T-helper 2 cell treated with Interferon-gamma antibody and Interleukin-4, amounts not matched to agents 5 μg/mL and 100 μg/mL, for 36 hours (primary cell): ENCODE measurements around the gene GRM6.

ENCODE experiments used
- DNase-seq: peaks from one replicate; pipeline ENCODE4 v3.0.0; 2021; ENCODE audit warnings: low spot score
- H3K27ac Mint-ChIP-seq: one replicate; pipeline ENCODE4 v1.8.0; 2021; ENCODE audit warnings: mild to moderate bottlenecking, mixed read lengths
- H3K27me3 Mint-ChIP-seq: one replicate; pipeline ENCODE4 v1.8.0; 2021; ENCODE audit warnings: low read depth, mixed read lengths
- H3K36me3 Mint-ChIP-seq: one replicate; pipeline ENCODE4 v1.8.0; 2021; ENCODE audit warnings: low read depth, mixed read lengths
- H3K4me1 Mint-ChIP-seq: one replicate; pipeline ENCODE4 v1.8.0; 2021; ENCODE audit warnings: low read depth, mixed read lengths
- H3K4me3 Mint-ChIP-seq: one replicate; pipeline ENCODE4 v1.8.0; 2022; ENCODE audit warnings: mild to moderate bottlenecking, moderate library complexity, mixed read lengths
- H3K9me3 Mint-ChIP-seq: one replicate; pipeline ENCODE4 v1.8.0; 2021; ENCODE audit warnings: mixed read lengths

The GRM6 gene

GRCh38 chr5:178994580-178995340 lies at the start of gene GRM6:
Gene GRM6 (minus strand): TSS chr5:178995320. CDS start chr5:178994944, 376 bp downstream.
- Mint-ChIP-seq H3K27ac (peak within 1 kb of the TSS; percentile 68), H3K27me3 (peaks cover 22% of the 10 kb centered on the region), H3K4me3 (no peak within 1 kb of the TSS), H3K4me1 (no peaks in the 10 kb centered on the region), H3K36me3 (peaks cover 6% of the 10 kb centered on the region), H3K9me3 (peaks cover 15% of the 10 kb centered on the region)
- DNase-seq, result no peak

DNA sequence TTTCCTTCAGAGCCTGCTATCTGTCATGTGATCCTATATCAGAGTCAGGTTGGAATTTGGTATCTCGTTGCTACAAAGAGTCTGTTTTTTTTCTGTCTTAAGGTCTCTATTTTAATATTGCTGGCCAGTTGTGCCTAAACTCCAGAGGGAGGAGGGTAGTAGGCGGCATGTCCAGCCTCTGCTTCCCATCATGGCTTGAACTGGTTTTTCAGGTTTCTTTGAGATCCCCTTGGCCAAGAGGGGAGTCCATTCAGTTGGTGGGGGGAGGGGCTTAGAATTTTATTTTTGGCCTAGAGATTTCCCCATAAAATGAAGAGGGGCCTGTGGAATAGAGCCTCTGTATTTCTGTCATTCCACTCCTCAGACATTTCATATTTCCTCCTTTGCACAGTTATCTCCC lies 49.6 kb upstream of the GRM6 start:
- no peak for DNase-seq
- Mint-ChIP-seq H3K4me1 (no peaks in the 10 kb centered on the region), H3K4me3 (no peak overlapping the region), H3K9me3 (peaks cover 76% of the 10 kb centered on the region), H3K27me3 (no peaks in the 10 kb centered on the region), H3K36me3 (no peaks in the 10 kb centered on the region), H3K27ac (no peak overlapping the region)

DNA sequence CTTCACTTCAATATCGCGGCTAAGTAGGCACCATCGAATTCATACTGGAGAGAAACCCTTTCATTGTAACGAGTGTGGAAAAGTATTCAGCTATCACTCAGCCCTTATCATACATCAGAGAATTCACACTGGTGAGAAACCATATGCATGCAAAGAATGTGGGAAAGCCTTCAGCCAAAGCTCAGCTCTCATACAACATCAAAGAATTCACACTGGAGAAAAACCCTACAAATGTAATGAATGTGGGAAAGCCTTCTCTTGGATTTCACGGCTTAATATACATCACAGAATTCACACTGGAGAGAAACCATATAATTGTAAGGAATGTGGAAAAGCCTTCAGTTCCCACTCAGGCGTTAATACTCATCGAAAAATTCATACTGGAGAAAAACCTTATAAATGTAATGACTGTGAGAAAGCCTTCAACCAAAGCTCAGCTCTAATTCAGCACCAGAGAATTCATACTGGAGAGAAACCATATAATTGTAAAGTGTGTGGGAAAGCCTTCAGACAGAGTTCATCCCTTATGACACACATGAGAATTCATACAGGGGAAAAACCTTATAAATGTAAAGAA lies 38.0 kb upstream of the GRM6 start:
- Mint-ChIP-seq H3K4me3 (no peak overlapping the region), H3K9me3 (peaks cover 93% of the 10 kb centered on the region), H3K36me3 (peaks cover 46% of the 10 kb centered on the region), H3K27ac (no peak overlapping the region), H3K4me1 (no peaks in the 10 kb centered on the region), H3K27me3 (no peaks in the 10 kb centered on the region)
- no peak for DNase-seq

GRCh38 chr5:179023528-179024189 lies 28.5 kb upstream of the GRM6 start, which contains the start of gene ZNF879:
Gene ZNF879 (plus strand): TSS chr5:179023804. CDS start chr5:179025005, 1,201 bp downstream.
- H3K27ac Mint-ChIP-seq, result peak within 1 kb of the TSS; percentile 77

GRCh38 chr5:179008667-179009066 lies 13.5 kb upstream of the GRM6 start:
- DNase-seq, result no peak
- Mint-ChIP-seq H3K27ac (no peak overlapping the region), H3K27me3 (no peaks in the 10 kb centered on the region), H3K4me1 (no peaks in the 10 kb centered on the region), H3K9me3 (peaks cover 60% of the 10 kb centered on the region), H3K4me3 (no peak overlapping the region), H3K36me3 (no peaks in the 10 kb centered on the region)

More at GRCh38 chr5:179023528-179024189, 28.5 kb upstream of the GRM6 start, which contains the start of gene ZNF879:
- H3K4me1 Mint-ChIP-seq, result peaks cover 9% of the 10 kb centered on the region
- DNase-seq, result peak; percentile 90
- peaks cover 35% of the 10 kb centered on the region for H3K36me3 Mint-ChIP-seq
- H3K9me3 Mint-ChIP-seq, result peaks cover 47% of the 10 kb centered on the region
- H3K4me3 Mint-ChIP-seq, result peak within 1 kb of the TSS; percentile 98
- peaks cover 3% of the 10 kb centered on the region for H3K27me3 Mint-ChIP-seq

DNA sequence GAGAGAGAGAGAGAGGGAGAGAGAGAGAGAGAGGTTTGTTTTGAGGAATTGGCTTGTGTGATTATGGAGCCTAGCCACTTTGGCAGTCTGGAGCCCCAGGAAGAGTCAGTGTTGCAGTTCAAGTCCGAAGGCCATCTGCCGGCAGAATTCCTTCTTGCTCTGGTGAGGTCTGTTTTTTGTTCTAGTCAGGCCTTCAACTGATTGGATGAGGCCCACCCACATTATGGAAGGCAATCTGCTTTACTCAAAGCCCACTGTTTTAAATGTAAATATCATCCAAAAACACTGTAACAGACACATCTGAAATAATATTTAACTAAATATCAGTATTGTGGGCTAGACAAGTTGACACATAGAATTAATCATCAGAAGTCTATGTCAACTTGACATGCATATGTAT lies 11.4 kb upstream of the GRM6 start:
- Mint-ChIP-seq H3K4me1 (no peaks in the 10 kb centered on the region), H3K27me3 (no peaks in the 10 kb centered on the region), H3K36me3 (no peaks in the 10 kb centered on the region), H3K4me3 (no peak overlapping the region), H3K27ac (no peak overlapping the region), H3K9me3 (peaks cover 57% of the 10 kb centered on the region)
- no peak for DNase-seq

GRCh38 chr5:178998441-178998840 lies 3.3 kb upstream of the GRM6 start:
- peaks cover 11% of the 10 kb centered on the region for H3K27me3 Mint-ChIP-seq
- H3K4me1 Mint-ChIP-seq, result no peaks in the 10 kb centered on the region
- no peak overlapping the region for H3K27ac Mint-ChIP-seq
- peaks cover 5% of the 10 kb centered on the region for H3K36me3 Mint-ChIP-seq
- H3K9me3 Mint-ChIP-seq, result peaks cover 37% of the 10 kb centered on the region
- DNase-seq, result no peak
- no peak overlapping the region for H3K4me3 Mint-ChIP-seq

DNA sequence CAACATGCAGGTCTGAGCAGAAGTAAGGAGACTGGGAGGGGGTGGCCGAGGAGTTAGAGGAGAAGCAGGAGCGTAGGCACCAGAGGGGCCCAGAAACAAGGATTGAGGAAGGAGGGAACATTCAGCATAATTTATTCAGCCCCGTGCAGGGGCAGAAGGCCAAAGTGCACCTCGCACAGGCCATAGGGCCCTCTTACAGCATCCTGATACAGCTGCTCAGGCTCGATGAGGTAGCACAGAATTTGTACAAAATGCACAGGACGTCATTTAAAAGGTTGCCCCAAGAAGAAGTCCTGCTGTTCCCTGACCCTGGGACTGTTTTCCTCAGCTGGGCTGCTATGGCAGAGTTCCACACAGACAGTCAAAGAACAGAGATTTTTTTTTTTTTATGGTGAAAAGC lies 2.1 kb upstream of the GRM6 start:
- Mint-ChIP-seq H3K27ac (no peak overlapping the region), H3K4me1 (no peaks in the 10 kb centered on the region), H3K4me3 (no peak overlapping the region)

DNA sequence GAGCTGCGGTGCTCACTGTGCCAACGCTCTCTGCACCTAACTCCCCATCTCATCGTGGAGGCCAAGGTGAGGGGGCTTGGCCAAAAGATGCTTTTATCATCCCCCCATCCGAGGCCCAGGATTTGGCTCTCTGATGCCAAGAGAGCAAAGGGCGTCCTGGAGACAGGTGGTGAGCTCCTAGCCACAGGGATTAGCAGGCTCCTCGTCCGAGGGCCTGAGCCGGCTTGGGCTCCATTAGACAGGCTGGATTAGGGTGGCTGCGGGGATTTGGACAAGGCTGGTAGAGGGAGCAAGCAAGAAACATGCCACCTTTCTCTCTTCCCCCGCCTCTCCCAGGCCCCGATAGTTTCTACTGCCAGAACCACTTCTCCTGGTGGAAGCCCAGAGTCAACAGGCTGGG lies 1.0 kb upstream of the GRM6 start:
- Mint-ChIP-seq H3K9me3 (peaks cover 21% of the 10 kb centered on the region), H3K36me3 (peaks cover 6% of the 10 kb centered on the region), H3K4me3 (no peak overlapping the region), H3K4me1 (no peaks in the 10 kb centered on the region), H3K27ac (no peak overlapping the region), H3K27me3 (peaks cover 22% of the 10 kb centered on the region)
- DNase-seq, result no peak

More for the DNA sequence above, 2.1 kb upstream of the GRM6 start:
- no peak for DNase-seq
- Mint-ChIP-seq H3K27me3 (peaks cover 22% of the 10 kb centered on the region), H3K36me3 (peaks cover 6% of the 10 kb centered on the region), H3K9me3 (peaks cover 26% of the 10 kb centered on the region)

- peaks cover 16% of the 10 kb centered on the region for H3K9me3 Mint-ChIP-seq
- peaks cover 6% of the 10 kb centered on the region for H3K36me3 Mint-ChIP-seq
- DNase-seq, result no peak
- no peaks in the 10 kb centered on the region for H3K4me1 Mint-ChIP-seq
- peaks cover 22% of the 10 kb centered on the region for H3K27me3 Mint-ChIP-seq
- H3K4me3 Mint-ChIP-seq, result no peak overlapping the region
- H3K27ac Mint-ChIP-seq, result peak overlapping the region; percentile 68
These were observed 196 bp upstream of the GRM6 start for GRCh38 chr5:178995341-178995690.

- Mint-ChIP-seq H3K27ac (no peak overlapping the region), H3K9me3 (peaks cover 21% of the 10 kb centered on the region), H3K4me3 (no peak overlapping the region), H3K4me1 (no peaks in the 10 kb centered on the region), H3K36me3 (peaks cover 6% of the 10 kb centered on the region), H3K27me3 (peaks cover 22% of the 10 kb centered on the region)
- no peak for DNase-seq
These were observed 1.1 kb downstream of the GRM6 start for GRCh38 chr5:178993955-178994579.

DNA sequence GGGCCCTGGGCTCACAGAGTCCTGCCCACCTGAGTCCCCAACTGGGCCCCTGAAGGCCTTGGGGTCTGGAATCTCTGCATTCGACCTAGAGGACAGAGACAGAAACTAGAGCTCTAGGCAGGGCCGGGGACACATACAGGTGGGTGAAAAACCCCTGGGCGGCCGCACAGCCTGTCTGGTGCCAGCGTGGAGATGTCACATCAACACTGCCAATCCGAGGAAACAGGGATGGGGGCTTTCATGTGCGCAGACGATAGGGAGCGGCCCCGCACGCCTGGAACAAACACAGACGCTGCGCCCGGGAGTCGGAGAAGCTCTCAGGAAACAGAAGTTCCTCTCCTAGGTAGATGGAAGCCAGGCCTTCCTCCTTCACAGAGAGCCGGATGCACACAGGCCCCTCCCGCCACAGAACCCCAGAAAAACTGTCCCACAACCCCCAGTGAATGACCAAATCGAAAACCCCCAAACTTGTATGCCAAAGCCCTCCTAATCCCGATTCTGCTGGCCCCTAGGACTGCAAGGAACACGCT lies 1.8 kb downstream of the GRM6 start:
- H3K27me3 Mint-ChIP-seq, result peaks cover 22% of the 10 kb centered on the region

GRCh38 chr5:178992291-178992895 lies 2.7 kb downstream of the GRM6 start:
- H3K27me3 Mint-ChIP-seq, result peaks cover 22% of the 10 kb centered on the region
- no peak overlapping the region for H3K27ac Mint-ChIP-seq
- H3K9me3 Mint-ChIP-seq, result peaks cover 24% of the 10 kb centered on the region
- H3K36me3 Mint-ChIP-seq, result peaks cover 6% of the 10 kb centered on the region
- no peak for DNase-seq
- H3K4me1 Mint-ChIP-seq, result no peaks in the 10 kb centered on the region
- no peak overlapping the region for H3K4me3 Mint-ChIP-seq

More for the DNA sequence above, 1.8 kb downstream of the GRM6 start:
- Mint-ChIP-seq H3K27ac (no peak overlapping the region), H3K9me3 (peaks cover 18% of the 10 kb centered on the region), H3K4me1 (no peaks in the 10 kb centered on the region), H3K36me3 (peaks cover 6% of the 10 kb centered on the region), H3K4me3 (no peak overlapping the region)
- no peak for DNase-seq
